ENCODE measurements around the gene GGACT.

Gene GGACT

GRCh38 chr13:100512422-100512821 is 76.2 kb downstream of the GGACT start:
- DNase-seq (ENCODE audit: low spot score): no peak

DNA sequence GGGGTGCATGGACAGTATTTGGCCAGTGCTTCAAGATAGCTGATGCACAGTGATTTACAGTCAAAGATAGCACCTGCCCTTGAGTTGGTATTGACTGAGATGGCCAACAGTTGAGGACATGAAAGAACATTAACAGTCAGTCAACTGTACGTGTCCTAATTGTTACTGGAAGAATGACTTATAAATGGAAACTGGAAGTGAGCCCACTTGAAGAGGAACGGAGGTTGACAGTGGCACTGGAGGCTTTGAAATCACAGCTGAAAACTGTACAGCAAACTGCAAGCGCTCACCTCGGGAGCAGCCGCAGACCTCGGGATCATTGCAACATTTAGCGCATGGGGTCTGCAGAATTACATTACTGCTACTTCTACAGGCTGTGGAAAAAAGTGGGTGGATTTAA is 77.1 kb downstream of the GGACT start:
- no peak for DNase-seq (ENCODE audit: low spot score)

GRCh38 chr13:100510208-100510957 is 78.2 kb downstream of the GGACT start:
- no peak for DNase-seq (ENCODE audit: low spot score)

- no peak for DNase-seq (ENCODE audit: low spot score)
Measured at GRCh38 chr13:100508996-100509395, 79.6 kb downstream of the GGACT start.

GRCh38 chr13:100508455-100508854 is 80.1 kb downstream of the GGACT start:
- DNase-seq (ENCODE audit: low spot score): no peak

DNA sequence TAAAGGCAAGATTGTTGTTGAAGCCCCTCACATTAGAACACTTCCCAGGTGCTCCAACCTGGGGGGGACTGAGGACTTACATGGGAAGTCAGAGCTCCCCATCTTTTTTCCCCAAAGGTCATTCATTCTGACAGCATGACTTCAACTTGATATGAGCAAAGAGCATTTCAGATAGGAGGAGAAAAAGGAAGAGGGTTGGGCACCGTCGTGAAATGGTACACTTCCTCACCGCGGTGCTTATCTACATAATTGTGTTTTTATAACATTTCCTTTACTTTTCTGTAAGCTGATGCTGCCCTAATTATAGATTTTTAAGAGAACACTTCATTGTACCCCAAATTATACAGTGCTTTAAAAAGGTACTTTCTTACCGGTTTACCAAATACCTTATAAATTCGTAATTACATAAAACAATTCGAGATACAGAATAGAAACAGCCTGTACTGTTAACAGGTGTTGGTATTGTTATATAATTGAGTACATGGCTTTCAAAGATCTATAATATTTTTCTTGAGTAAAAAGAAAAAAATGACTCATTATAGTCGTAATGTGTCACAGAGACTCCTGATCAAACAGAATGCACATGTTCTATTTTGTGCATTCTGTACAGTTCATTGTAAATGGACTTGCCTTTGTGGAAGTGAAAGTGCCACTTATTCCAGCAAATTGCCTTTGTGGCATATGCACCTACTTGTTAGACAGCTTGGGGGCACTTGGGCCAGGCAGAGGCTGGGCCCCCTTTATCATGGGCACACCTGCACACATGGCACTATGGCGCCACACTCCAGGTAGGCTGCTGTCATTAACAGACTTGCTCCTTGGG is 81.8 kb downstream of the GGACT start:
- peak; percentile 10 for DNase-seq (ENCODE audit: low spot score)

DNA sequence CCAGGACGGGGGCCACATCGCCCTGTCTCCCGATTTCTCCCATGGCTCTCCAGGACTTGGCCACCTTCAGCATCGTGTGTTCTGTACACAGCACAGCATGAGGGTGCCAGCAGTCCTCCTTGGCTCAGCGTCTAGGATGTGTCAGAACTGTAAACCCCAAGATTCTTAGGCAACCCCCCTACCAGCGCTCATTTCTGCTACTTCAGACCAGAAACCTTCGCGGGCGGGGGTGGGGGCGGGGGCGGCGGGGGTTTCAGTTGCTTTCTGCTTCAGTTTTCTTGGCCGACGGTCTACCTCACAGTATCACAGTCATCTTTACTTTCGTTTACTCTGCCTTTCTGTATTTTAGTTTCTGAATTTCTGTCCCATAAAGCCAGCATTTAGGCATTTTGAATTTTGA is 82.4 kb downstream of the GGACT start:
- peak; percentile 9 for DNase-seq (ENCODE audit: low spot score)

DNA sequence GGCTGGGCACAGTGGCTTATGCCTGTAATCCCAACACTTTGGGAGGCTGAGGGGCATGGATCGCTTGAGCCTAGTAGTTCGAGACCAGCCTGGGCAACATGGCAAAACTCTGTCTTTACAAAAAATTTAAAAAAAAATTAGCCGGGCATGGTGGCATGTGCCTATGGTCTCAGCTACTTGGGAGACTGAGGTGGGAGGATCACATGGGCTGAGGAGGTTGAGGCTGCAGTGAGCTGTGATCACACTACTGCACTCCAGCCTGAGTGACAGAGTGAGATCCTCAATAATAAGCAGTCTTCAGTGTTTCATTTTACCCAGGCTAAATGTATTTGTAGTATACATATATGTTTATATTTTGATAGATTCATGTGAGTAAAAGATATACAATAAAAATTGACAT is 85.0 kb downstream of the GGACT start:
- DNase-seq (ENCODE audit: low spot score): no peak

DNA sequence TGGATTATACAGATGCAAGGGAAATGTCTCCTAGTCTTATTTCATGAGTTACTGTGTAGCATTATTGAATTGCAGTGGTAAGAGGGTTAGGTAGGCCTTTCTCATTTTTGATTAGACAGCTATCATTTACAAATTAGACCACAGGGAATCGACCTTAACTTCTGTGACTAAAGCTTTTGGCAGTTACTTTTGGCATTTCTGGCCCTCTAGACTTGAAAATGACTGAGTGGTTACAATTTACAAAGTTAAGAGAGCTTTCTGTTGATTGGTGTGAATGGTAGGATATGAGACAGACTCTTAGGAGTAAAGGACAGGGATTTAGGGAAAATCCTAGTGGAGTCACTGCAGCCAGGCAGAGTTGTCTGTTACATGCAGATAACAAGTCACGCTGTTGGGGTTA is 86.1 kb downstream of the GGACT start:
- no peak for DNase-seq (ENCODE audit: low spot score)

- no peak for DNase-seq (ENCODE audit: low spot score)
Measured at GRCh38 chr13:100497389-100497788, 91.2 kb downstream of the GGACT start.

- no peak for DNase-seq (ENCODE audit: low spot score)
Measured at GRCh38 chr13:100495455-100495854, 93.1 kb downstream of the GGACT start.

- DNase-seq (ENCODE audit: low spot score): no peak
Measured at GRCh38 chr13:100493418-100493817, 95.2 kb downstream of the GGACT start.

DNA sequence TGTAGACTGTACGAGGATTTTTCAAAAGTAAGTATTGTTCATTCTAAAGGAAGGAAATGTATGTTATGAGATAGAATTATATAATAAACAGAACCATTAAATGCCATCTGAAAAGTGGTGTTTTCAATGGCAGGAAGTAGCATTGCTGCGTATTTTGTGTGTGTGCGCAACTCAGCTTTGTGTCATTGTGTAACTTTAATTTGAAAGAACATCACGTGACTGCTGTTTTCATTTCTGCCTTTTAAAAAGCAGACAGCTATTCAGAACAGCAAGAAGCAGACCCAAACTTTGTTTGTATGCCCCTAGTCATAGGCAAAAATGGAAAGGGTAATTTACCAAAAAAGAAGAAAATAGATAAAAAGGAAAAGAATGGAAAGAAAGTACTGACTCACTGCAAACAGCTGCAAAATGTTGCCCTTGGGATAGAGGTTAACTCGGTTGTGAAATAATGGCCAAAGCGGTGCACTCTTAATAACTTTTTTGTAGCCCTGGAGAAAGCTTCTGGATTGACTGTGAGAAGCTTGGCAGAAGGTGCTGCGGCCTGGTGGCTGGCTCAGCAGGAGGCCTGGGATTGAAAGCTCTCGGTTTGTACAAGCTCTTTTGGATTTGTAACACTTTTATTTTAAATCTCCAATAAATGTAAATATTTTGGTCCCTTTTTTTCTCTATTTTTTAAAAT is 97.3 kb downstream of the GGACT start:
- DNase-seq (ENCODE audit: low spot score): no peak

DNA sequence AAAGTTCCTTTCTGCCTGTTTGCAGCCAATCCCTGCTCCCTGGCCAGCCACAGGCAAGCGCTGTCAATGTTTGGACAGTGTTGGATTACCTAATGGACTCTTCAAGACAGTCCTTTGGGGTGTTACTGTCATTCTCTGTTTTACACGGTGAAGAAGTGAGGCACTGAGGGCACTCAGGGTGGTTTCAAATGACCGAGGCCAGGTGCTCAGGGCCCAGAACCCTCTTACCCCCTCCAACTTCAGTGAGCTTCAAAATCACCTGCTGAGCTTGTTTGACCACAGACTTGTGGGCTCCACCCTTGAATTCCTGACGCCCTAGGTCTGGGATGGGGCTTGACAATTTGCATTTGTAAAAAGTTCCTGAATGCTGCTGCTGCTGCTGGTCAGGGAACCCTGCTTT is 97.9 kb downstream of the GGACT start:
- no peak for DNase-seq (ENCODE audit: low spot score)

GRCh38 chr13:100485265-100485664 is 103.3 kb downstream of the GGACT start:
- no peak for DNase-seq (ENCODE audit: low spot score)

GRCh38 chr13:100484702-100485101 is 103.9 kb downstream of the GGACT start:
- peak; percentile 12 for DNase-seq (ENCODE audit: low spot score)

- no peak for DNase-seq (ENCODE audit: low spot score)
Measured at GRCh38 chr13:100483841-100484381, 104.7 kb downstream of the GGACT start.

DNA sequence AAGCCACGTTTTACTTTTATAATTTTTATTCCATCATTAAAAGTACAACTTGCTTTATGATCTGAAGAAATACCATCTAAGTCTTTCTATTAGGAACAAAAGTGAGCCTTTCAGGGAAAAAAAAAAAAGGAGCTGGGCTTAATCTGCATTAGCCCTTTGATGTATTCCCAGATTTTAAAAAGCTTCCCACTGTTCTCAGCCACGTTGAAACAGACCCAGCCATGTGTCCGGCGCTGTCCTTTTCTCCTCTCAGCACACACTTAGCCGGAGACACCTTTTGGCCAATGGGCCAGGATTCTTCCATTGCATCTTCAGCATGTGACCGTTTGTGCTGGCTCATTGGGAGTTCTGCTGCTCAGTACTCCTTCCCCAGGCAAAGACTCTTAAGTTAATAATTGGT is 105.5 kb downstream of the GGACT start:
- DNase-seq (ENCODE audit: low spot score): no peak

GRCh38 chr13:100480676-100481075 is 107.9 kb downstream of the GGACT start:
- no peak for DNase-seq (ENCODE audit: low spot score)

Data from CD4-positive, alpha-beta T cell treated with Interleukin-15 for 4 hours (primary cell).